ENCODE data around the gene CCSER1.
"Not testable (repeated sequence)": the region's sequence is repeated elsewhere in the genome, so short reads cannot be mapped to it uniquely, and the experiment has no call there.

Gene CCSER1

DNA sequence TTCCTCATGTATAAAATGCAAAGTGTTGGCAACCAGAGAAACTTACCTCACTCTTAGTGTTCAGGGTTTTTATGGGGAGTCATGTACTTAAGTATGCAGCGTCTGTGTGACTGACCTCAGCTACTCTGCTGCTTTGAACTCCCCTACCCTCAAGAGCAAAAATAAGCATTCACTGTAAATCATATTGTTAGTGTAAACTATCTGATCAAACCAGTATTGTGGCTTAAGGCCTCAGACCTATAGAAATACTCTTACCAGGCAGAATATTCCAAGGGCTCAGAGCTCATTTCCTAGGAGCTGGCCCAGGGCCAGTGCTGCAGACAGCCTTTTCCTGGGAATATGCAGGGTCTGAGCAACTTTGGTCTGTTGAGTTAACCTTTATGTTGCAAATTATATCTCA lies 453.1 kb downstream of the CCSER1 start:
- no peak for DNase-seq

DNA sequence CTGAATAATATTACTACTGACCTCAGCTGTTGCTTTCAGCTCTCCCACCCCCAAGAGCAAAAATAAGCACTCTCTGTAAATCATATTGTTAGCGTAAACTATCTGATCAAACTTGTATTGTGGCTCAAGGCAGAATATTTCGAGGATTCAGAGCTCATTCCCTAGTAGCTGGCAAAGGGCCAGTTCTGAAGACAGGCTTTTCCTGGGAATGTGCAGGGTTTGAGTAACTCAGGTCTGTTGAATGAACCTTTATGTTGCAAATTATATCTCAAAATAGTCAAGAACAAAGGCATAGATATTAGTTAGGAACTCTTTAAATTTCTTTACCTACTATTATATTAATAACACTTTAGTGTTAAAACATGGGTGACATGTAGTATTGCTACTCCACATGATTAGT lies 454.9 kb downstream of the CCSER1 start:
- no peak for DNase-seq

DNA sequence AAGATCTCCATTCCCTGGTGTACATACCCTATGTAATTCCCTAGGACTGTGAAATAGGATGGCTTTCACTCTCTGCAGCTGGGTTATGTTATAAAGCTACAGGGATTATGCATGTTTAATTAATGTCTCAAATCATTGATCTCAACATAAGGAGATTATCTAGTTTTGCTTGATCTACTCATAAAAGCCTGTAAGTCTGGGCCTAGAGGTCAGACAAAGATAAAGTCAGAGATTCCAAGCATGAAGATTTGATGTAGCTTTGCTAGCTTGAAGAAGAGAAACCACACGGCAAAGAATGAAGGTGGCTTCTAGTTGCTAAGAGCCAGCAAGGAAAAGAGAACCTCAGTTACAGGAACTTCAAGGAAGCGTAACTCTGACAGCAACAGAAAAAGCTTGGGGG lies 456.9 kb downstream of the CCSER1 start:
- DNase-seq = no peak

DNA sequence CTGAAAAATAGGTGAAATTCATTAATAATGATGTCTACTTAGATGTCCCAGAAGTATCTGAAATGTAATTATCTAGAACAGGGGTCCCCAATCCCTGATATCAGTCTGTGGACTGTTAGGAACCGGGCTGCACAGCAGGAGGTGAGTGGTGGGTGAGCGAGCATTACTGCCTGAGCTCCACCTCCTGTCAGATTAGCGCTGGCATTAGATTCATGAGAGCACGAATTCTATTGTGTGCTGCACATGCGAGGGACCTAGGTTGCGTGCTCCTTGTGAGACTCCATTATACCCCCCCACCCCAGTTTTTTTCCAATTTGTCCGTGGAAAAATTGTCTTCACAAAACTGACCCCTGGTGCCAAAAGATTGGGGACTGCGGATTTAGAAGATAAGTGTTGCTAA lies 458.8 kb downstream of the CCSER1 start:
- DNase-seq = no peak

DNA sequence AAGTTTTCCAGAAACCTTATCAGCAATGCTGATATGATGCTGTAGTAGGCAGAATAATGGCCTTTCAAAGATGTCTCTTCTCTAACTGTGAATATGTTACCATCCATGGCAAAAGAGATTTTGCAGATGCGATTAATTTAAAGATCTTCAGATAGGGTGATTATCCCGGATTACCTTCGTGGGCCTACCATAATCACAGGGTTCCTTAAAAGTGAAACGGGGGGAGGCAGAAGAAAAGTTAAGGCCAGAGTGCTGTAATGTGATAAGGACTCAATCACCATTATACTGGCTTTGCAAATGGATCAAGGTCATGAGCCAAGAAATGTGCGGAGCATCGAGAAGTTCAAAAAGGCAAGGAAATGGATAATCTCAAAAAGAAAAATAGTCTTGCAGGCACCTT lies 459.6 kb downstream of the CCSER1 start:
- DNase-seq = no peak

DNA sequence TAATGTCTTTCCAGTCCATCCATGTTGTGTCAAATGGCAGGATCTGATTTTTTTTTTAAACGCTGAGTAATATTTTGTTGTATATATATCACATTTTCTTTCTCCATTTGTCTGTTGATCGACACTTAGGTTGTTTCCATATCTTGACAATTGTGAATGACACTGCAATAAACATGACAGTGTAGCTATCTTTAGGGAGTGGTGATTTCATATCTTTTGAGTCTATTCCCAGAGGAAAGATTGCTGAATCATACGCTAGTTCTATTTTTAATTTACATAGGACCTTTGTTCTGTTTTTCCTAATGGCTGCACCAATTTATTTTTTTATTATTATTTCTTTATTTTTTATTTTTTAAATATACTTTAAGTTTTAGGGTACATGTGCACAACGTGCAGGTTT lies 470.7 kb downstream of the CCSER1 start:
- no peak for DNase-seq

DNA sequence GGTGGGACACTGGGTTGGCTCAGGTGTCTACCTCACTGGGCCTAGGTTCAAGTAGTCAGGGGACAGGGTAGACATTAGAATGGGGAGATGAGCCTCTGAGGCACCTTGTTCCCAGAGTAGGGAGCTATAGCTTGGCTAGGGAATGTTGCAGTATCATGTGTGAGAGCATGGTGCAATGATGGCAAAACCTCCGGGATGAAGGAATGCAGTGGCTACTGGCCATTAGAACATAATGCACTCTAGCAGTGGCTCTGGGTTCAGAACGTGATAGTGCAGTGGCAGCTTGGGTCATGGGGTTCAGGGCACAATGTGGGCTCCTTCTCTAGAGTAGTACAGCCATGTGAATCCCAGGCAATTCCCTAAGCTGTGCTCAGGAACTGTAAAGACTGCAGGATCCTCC lies 471.5 kb downstream of the CCSER1 start:
- no peak for DNase-seq

DNA sequence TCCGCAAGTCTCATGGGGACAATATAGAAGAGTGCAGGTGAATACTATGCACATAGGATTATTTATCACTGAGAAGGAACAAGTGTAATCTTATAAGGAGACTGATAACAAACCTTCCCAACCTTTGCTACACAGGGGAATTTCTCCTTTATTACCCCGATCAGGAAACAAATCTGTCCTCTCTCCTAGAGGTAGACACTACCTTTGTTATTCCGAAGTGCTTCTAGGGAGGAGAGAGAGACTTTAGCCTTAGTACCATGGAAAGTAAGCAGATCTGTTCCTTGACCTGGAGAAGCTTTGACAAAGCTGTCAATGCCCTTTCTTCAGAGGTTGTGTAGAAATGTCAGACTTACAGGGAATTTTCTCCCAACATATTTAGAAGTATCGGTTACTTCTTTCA lies 475.5 kb downstream of the CCSER1 start:
- no peak for DNase-seq

DNA sequence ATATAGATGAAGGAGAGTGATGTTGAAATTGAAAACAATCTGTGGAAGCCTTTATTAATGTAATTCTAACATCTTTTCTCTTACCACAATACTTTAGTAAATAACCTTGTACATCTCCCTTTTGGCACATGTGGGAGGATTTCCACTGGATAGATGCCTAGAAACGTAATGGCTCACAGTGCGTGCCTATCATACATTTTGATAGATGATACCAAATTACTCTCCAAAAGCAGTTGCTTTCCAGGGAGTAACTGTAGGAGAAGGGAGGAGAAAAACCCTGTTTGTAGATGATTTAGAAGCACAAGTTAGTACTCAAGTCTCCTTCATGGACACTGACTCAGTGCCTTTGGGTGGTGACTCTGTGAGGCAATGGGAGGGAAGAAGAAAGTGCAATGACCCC lies 476.3 kb downstream of the CCSER1 start:
- no peak for DNase-seq

DNA sequence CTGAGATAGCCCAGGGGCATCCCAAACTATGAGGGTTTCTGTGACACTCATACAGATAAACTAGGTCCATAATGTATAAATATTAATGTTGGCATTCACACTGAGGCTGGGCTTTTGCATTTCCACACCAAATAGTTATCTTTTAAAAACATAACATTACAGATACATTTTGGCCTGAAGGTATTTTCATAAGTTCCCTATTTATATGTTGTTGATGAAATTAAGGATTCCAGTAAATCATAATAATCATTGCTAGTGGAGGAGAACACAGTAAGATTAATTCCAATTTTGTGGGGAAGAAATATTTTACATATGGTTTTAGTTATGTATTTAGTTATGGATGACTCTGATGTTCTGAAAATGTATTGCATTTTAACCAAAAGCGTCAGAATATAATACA lies 479.6 kb downstream of the CCSER1 start:
- DNase-seq = no peak

DNA sequence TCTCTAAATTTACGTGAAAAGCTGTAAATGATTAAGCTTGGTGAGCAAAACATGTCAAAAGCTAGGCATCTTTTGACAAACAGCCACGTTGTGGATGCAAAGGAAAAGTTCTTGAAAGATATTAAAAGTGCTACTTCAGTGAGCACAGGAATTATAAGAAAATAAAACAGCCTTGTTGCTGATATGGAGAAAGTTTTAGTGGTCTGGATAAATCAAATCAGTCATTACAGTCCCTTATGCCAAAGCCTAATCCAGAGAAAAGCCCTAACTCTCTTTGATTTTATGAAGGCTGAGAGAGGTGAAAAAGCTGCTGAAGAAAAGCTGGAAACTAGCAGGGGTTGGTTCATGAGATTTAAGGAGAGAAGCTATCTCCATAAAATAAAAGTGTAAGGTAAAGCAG lies 487.2 kb downstream of the CCSER1 start:
- DNase-seq = no peak

DNA sequence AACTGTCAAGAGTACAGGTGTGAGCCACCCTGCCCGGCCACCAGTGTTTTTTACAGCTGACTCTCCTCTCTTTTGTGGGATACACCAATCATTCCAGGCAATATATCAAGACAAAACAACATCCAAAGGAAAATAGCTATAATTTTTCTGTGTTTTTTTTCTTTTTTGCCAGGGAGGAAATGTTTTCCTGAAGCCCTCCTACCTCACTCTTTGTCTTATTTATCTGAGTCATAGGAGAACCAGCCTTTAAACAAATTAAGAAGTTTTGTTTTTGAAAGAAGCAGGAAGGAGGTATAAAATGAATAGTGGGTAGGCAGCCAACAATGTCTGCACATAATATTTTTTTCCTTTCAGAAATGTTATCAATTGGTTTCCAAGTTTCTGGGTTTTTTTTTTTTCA lies 493.9 kb downstream of the CCSER1 start:
- no peak for DNase-seq

DNA sequence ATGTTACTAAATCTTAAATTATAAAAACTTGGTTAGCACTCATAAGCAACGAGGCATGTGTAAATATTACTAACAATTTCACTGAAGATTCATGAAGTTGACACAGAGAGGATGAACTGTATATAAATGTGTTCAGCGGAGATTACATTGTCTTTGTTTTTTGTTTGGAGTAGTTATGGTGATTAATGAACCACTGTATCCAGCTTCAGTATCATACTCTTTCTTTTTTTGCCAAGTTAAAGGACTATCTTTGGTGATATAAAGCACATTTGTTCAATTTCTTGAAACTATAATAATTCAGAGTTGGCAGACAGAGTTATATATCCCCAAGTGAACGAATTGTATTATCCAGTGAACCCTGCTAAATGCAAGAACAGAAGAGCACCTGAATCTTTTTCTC lies 497.6 kb downstream of the CCSER1 start:
- no peak for DNase-seq

DNA sequence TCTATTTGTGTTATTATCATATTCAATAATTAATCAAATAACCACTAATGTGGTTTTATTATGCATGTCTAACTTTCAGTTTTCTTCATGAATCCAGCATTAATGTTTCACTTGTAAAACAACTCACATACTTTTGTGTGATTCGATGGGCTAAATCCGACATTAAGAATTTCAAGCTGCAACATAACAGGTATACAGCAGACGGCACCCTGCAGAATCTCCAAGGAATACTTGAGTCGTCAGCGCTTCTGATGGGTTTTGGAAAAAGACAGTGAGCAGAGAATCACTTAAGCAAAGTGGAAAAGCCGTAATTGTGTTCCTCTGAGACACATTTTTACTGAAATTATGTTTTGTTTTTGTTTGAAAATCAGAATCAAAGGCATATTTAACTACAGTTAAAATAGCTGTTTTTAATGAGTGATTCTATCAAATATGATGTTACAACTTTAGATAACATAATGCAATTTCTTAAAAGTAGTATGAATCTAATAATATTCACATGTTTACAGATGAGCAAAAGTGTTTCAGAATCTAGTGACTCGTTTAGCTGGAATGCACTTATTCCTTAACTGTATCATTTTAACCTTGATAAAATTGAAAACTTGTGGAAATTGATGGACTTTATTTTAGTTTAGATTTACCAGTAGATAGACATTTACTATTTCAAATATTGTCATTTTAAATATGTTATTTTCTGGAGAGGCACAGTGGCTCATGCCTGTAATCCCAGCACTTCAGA lies 514.8 kb downstream of the CCSER1 start:
- no peak for DNase-seq

DNA sequence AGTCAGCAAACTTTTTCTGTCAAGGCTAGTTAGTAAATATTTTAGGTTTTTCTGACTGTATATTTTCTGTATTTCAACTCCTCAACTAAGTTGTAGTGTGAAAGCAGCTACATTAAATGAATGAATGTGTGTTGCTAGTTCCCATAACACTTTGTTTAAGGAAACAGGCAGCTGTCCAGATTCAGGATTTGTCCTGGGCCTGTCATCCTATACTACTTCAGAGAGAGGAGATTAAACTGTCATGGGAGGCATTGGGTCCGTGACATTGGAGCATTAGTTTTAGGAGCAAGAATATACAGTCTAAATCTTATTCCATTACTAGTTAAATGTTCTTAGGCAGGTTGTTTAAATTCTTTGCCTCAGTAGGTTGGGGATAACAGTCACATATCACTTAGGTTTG lies 516.0 kb downstream of the CCSER1 start:
- no peak for DNase-seq

DNA sequence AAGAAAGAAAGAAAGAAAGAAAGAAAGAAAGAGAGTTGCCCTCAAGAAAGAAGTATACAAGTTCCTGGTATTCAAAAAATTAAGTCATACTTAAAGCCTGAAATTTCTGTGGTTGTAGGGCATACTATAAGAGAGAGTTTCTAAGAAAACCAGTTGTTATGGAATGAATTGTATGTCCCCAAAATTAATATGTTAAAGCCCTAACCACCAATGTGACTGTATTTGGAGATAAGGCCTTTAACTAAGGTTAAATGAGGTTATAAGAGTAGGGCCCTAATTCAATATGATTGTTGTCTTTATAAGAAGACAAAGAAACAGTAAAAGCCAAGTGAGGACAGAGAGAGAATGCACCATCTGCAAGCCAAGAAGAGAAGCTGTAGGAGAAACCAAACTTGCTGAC lies 521.1 kb downstream of the CCSER1 start:
- no peak for DNase-seq

DNA sequence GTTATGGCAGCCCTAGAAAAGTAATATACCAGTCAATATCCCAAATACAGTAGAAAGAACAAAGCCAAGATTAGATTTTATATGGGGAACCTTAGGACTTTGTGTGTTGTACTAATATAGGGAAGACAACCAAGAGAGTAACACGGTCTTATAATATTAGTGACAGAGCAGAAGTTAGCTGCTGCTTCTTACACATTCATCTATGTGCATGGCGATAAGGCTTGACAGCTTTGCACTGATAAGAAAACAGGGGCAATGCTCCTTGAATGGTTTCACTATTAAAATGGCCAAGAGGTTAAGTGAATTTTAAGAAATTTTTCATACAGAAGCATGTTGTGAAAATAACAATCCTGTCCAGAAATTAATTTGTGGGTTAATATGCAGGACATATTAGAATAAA lies 521.6 kb downstream of the CCSER1 start:
- no peak for DNase-seq

DNA sequence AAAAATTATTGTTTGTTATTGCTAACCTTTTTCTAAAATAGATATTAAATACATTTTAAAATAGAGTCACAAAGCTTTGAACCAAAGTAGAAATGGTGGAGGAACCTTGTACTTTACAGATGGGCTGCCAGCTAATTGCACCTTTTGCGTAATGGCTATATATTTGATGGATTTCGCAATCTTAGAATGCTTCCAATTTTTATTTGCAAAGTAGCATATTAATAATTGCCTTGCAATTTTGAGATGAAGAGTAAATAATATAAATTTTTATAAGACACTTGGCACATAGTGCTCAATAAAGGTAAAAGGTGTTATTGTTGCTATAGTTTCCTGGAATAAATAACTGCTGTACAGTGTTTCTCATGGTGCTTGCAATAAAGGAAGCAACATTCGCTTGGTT lies 533.5 kb downstream of the CCSER1 start:
- no peak for DNase-seq

DNA sequence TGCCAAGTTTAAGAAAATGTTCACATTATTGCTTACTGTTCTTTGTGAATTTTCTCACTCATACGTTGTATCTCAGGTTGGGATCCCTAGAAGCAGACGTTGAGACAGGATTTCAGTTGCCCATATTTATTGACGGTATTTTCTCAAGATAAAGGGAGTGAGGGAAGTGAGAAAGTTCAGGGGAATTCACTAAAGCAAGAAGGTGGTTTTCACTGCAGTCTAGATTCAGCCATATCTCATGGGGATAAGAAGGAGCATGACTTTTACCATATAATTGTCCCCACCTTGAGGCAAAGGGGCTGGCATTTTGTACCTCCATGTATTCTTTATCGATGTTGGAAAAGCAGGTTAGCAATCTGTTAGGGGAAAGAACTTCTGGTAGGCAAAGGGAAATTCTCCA lies 543.0 kb downstream of the CCSER1 start:
- no peak for DNase-seq

DNA sequence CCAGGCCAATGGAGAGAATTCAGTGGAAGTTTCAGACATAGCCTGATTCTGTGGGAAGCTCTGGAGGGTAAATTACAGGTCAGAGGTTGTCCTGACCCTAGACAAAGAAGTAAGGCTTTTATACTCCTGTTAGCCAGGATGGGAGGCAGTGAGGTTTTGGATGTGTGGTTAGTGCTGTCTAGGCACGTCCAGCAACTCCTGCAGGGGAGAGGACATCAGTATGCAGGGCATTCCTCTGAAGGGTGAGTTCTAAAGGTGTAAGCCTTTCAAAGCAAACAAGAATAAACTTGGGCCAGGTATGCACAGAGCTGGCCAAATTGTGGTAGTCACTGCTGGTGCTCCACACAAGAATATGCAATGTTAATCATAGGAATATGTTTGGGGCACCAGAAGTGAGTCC lies 562.5 kb downstream of the CCSER1 start:
- no peak for DNase-seq

DNA sequence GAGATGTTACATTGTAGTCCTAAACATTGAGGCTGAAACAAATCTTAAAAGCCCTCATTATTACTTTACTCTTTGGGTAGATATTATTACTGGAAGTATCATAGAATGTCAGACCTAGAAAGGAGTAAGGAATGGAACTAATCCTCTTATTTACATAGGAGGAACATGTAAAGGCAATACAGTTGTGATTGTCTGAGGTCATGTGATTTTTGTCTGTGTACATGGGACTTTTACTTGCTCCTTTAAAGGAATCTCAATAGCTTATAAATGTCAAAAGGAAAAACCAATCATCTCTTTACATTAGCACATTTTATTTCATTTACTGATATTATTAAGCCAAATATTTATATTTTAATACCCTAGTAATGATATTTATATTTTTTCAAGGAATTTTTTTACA lies 568.2 kb downstream of the CCSER1 start:
- DNase-seq = no peak

DNA sequence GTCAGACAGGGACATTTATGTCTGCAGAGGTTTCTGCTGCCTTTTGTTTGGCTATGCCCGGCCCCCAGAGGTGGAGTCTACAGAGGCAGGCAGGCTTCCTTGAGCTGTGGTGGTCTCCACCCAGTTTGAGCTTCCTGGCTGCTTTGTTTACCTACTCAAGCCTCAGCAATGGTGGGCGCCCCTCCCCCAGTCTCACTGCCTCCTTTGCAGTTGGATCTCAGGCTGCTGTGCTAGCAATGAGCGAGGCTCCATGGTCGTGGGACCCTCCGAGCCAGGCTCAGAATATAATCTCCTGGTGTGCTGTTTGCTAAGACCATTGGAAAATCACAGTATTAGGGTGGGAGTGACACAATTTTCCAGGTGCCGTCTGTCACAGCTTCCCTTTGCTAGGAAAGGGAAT lies 578.3 kb downstream of the CCSER1 start:
- DNase-seq = not testable (repeated sequence)

DNA sequence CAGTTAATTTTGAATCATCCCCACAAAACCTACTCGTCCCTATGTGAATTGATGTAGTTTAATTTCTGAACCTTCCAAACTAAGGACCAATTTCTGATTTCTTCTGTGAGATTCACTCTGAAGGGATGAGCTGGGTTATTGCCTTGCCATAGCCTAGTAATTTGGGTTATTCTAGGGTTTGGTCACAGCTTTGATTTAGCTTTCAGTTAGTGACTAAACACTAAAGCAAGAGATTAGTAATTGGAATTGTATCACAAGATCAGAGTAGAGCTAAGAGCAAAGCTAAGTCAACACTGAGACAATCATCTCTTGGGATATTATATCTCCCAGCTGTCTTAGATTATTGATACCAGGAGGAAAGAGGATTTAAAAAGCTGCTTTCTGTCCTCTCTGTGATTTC lies 588.0 kb downstream of the CCSER1 start:
- no peak for DNase-seq

DNA sequence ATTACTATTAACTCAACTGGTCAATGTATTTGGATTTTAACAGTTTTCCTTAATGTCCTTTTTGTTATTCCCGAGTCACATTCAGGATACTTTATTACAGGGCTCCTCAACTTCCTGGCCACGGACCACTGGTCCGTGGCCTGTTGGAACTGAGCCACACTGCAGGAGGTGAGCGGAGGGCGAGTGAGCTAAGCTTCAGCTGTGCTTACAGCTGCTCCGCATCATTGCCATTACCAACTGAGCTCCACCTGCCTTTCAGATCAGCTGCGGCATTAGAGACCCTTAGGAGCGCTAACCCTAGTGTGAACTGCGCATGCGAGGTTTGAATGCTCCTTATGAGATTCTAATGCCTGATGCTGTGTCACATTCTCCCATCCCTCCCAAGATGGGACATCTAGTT lies 591.7 kb downstream of the CCSER1 start:
- no peak for DNase-seq

DNA sequence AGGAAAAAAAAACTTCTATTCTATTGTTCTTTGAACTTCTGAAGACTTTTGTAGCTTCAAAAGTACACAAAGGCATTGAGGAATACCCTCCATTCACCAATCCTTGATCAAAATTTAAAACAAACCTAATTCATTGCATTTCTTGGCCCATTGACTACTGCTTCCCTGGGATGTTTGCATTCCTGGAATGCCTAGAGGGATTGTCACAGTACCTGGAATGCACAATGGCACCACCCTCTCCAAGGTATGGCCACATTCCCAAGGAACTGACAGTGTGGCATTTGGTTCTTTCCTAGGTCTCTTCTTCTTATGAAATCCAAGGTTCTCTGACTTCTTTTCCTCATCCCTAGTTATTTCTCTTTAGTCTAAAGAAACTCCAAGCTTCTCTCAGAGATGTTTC lies 600.7 kb downstream of the CCSER1 start:
- DNase-seq = no peak

DNA sequence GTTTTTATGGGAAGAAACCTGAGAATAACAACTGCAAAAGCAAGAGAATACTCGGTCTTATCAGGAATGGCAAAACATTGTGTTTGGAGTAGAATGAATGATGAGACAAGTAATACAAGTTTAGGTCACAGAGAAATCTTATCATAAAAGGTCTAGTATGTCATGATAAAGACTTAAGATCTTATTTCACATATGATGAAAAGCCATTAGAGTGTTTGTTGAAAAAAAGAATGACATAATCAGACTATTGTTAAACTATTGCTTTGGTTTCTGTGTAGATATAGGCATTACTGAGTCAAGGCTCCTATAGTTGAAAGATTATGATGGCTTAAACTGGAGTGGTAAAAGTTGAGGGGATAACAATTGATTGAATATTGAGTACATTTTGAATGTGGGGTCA lies 603.6 kb downstream of the CCSER1 start:
- DNase-seq = no peak
